Measurements from ENCODE around the gene HS6ST2. TPM values are rescaled to one million over a fixed set of nuclear protein-coding genes. Genes with fewer than 3 reads are reported as not detected.

HS6ST2 gene
- total RNA-seq, 1 experiment from 2014 or later: 7.4 TPM

DNA sequence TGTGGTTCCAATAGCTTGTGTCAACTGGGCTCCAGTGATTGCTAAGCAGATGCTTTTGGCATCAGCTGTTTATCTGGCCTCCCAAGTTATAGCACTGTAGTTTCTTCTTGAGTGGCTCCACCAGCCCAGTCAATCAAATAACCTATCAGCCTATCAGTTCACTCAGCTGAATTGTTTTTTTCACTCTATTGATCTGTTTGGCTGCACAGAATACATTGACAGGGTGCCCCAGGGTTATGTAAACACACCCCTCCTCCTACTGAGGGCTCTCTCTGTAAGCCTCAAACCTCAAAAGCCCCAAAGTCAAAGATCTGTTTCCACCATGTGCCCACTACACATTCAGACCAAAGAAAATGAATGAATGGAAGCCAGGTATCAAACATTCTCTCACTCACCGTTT is 214.0 kb downstream of the HS6ST2 start:
- Histone ChIP-seq H3K79me2 (ENCODE audit: low read length) (no peaks in the 10 kb centered on the region), H3K4me1 (ENCODE audit: insufficient read depth, low read length) (peaks cover 11% of the 10 kb centered on the region; the same call in 1 of the 2 replicates), H3K27ac (ENCODE audit: low read length) (no peak overlapping the region), H3K4me3 (ENCODE audit: low read length) (no peak overlapping the region), H3K9me3 (ENCODE audit: low read length) (no peaks in the 10 kb centered on the region), H3K36me3 (ENCODE audit: low read depth, low read length) (no peaks in the 10 kb centered on the region), H3F3A (ENCODE audit: low read length, unreplicated experiment) (no peaks in the 10 kb centered on the region), H3K9me2 (replicated peaks; ENCODE audit: low read length) (no peaks in the 10 kb centered on the region), H4K20me1 (ENCODE audit: low read length) (no peaks in the 10 kb centered on the region), H3K27me3 (ENCODE audit: low read length) (no peaks in the 10 kb centered on the region), H2AFZ (ENCODE audit: low read length) (no peak overlapping the region), H3K4me2 (ENCODE audit: low read length) (no peak overlapping the region), H3K9ac (ENCODE audit: low read length) (no peak overlapping the region)
- no TSS peak for BruUV-seq (replicated peaks)
- TF ChIP-seq EZH2 (IDR thresholded peaks at IDR 0.05; ENCODE audit: low read length, unreplicated experiment): no peak
- DNase-seq (no peak), ATAC-seq (no peak)
- intact Hi-C loops (cut with micrococcal nuclease): loop anchor here (5.0 kb wide), 3 partner anchors 133 to 428 kb away; no protein-coding TSS in a partner anchor
- ChIA-PET POLR2A (ENCODE audit: unreplicated experiment) (no interaction called here), CTCF (no interaction called here)

DNA sequence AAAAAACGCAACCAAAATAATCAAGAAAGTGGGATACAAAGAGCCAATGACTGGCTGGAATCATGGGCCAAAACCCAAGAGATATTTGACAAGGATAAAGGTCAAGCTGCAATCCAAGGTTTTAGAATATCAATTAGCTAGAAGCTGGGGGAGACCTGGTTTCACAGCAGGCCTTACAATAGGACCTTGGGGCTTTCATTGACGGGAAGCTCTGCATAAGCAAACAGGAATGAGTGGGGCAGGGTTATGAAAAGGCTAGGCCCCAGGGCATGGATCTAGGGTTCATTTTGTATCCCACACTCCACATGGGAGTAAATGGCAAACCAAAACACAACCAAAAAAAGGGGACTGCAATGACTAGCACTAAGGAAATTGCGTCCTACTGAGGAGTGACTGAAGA is 215.3 kb downstream of the HS6ST2 start:
- Histone ChIP-seq H3K9ac (ENCODE audit: low read length) (no peak overlapping the region), H3K27me3 (ENCODE audit: low read length) (no peaks in the 10 kb centered on the region), H3K4me1 (ENCODE audit: insufficient read depth, low read length) (peaks cover 19% of the 10 kb centered on the region), H2AFZ (ENCODE audit: low read length) (no peak overlapping the region), H3K4me3 (ENCODE audit: low read length) (no peak overlapping the region), H3K36me3 (ENCODE audit: low read depth, low read length) (no peaks in the 10 kb centered on the region), H3K4me2 (ENCODE audit: low read length) (no peak overlapping the region), H4K20me1 (ENCODE audit: low read length) (no peaks in the 10 kb centered on the region), H3K27ac (ENCODE audit: low read length) (no peak overlapping the region), H3K79me2 (ENCODE audit: low read length) (no peaks in the 10 kb centered on the region), H3K9me2 (replicated peaks; ENCODE audit: low read length) (no peaks in the 10 kb centered on the region), H3K9me3 (ENCODE audit: low read length) (no peaks in the 10 kb centered on the region), H3F3A (ENCODE audit: low read length, unreplicated experiment) (no peaks in the 10 kb centered on the region)
- ChIA-PET CTCF (no interaction called here), POLR2A (ENCODE audit: unreplicated experiment) (no interaction called here)
- intact Hi-C loops (cut with micrococcal nuclease): loop anchor here (5.0 kb wide), 3 partner anchors 134 to 429 kb away; no protein-coding TSS in a partner anchor
- no TSS peak for BruUV-seq (replicated peaks)
- no peak for DNase-seq
- TF ChIP-seq EZH2 (IDR thresholded peaks at IDR 0.05; ENCODE audit: low read length, unreplicated experiment) (no peak), EZH2phosphoT487 (IDR thresholded peaks at IDR 0.05; ENCODE audit: borderline replicate concordance, low read length) (no peak)
- TF ChIP-seq, protein P1, sequence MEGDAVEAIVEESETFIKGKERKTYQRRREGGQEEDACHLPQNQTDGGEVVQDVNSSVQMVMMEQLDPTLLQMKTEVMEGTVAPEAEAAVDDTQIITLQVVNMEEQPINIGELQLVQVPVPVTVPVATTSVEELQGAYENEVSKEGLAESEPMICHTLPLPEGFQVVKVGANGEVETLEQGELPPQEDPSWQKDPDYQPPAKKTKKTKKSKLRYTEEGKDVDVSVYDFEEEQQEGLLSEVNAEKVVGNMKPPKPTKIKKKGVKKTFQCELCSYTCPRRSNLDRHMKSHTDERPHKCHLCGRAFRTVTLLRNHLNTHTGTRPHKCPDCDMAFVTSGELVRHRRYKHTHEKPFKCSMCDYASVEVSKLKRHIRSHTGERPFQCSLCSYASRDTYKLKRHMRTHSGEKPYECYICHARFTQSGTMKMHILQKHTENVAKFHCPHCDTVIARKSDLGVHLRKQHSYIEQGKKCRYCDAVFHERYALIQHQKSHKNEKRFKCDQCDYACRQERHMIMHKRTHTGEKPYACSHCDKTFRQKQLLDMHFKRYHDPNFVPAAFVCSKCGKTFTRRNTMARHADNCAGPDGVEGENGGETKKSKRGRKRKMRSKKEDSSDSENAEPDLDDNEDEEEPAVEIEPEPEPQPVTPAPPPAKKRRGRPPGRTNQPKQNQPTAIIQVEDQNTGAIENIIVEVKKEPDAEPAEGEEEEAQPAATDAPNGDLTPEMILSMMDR (conservative IDR thresholded peaks at IDR 0.05; ENCODE audit: low read depth, low read length): no peak
- no peak for ATAC-seq

DNA sequence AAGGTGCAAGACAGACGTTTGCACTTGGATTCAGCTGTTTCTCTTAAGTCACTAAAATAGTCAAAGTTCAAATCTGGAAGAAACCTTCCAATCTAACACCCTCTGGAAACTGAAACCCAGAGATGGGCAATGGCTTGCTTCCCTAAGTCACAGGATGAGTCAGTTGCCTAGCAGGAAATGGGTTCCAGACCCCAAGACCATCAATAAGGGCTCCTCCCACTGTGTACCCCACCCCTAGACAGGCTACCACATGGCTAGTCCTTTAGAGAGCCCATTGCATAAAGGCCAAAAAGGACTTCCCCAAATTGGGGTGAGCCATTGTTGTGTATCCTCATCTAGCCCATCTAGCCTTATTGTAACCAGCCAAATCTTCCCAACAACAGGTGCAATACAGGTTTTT is 216.2 kb downstream of the HS6ST2 start:
- Histone ChIP-seq H3K9me2 (replicated peaks; ENCODE audit: low read length) (no peaks in the 10 kb centered on the region), H3K27me3 (ENCODE audit: low read length) (no peaks in the 10 kb centered on the region), H3K9me3 (ENCODE audit: low read length) (no peaks in the 10 kb centered on the region), H3K9ac (ENCODE audit: low read length) (no peak overlapping the region), H4K20me1 (ENCODE audit: low read length) (no peaks in the 10 kb centered on the region), H3K36me3 (ENCODE audit: low read depth, low read length) (no peaks in the 10 kb centered on the region), H3K4me3 (ENCODE audit: low read length) (no peak overlapping the region), H3K4me1 (ENCODE audit: insufficient read depth, low read length) (peaks cover 26% of the 10 kb centered on the region), H3F3A (ENCODE audit: low read length, unreplicated experiment) (no peaks in the 10 kb centered on the region), H2AFZ (ENCODE audit: low read length) (no peak overlapping the region), H3K27ac (ENCODE audit: low read length) (peak overlapping the region; percentile 56), H3K4me2 (ENCODE audit: low read length) (peak overlapping the region; percentile 50), H3K79me2 (ENCODE audit: low read length) (no peaks in the 10 kb centered on the region)
- DNase-seq (no peak), ATAC-seq (no peak)
- BruUV-seq (replicated peaks): no TSS peak
- TF ChIP-seq, protein P1 (conservative IDR thresholded peaks at IDR 0.05; ENCODE audit: low read depth, low read length): no peak
- no peak for TF ChIP-seq EZH2phosphoT487 (IDR thresholded peaks at IDR 0.05; ENCODE audit: borderline replicate concordance, low read length)
- ChIA-PET CTCF (no interaction called here), POLR2A (ENCODE audit: unreplicated experiment) (no interaction called here)
- intact Hi-C loops (cut with micrococcal nuclease): loop anchor here (5.0 kb wide), 3 partner anchors 135 to 430 kb away; no protein-coding TSS in a partner anchor
